NCI-H1092 treated with DMSO at 0.1 percent for 48 hours (cell line): Measurements from ENCODE around the gene GAS1.

ENCODE experiments used
- DNase-seq: peaks from one replicate; lab custom pipeline; 2025; lab: John Stamatoyannopoulos, UW

The GAS1 gene

GRCh38 chr9:86947146-86948073, at the start of gene GAS1:
Gene GAS1 (minus strand): TSS chr9:86947506. CDS start chr9:86946779, 727 bp downstream.
- DNase-seq, result peak; percentile 70

- DNase-seq, result no peak
These were observed 46.9 kb upstream of the GAS1 start for GRCh38 chr9:86994231-86994630.

GRCh38 chr9:86993830-86994229, 46.5 kb upstream of the GAS1 start:
- no peak for DNase-seq

- DNase-seq, result no peak
These were observed 43.8 kb upstream of the GAS1 start for GRCh38 chr9:86991077-86991476.

- no peak for DNase-seq
These were observed 43.0 kb upstream of the GAS1 start for GRCh38 chr9:86990290-86990689.

- no peak for DNase-seq
These were observed 40.6 kb upstream of the GAS1 start for GRCh38 chr9:86987900-86988299.

GRCh38 chr9:86985132-86985647, 37.9 kb upstream of the GAS1 start:
- DNase-seq, result no peak

GRCh38 chr9:86983620-86984259, 36.4 kb upstream of the GAS1 start:
- DNase-seq, result no peak

GRCh38 chr9:86983249-86983619, 35.9 kb upstream of the GAS1 start:
- DNase-seq, result no peak

- no peak for DNase-seq
These were observed 33.5 kb upstream of the GAS1 start for GRCh38 chr9:86980802-86981201.

- DNase-seq, result no peak
These were observed 32.4 kb upstream of the GAS1 start for GRCh38 chr9:86979657-86980056.

GRCh38 chr9:86978922-86979474, 31.7 kb upstream of the GAS1 start:
- no peak for DNase-seq

- DNase-seq, result no peak
These were observed 31.1 kb upstream of the GAS1 start for GRCh38 chr9:86978413-86978812.

- DNase-seq, result no peak
These were observed 30.0 kb upstream of the GAS1 start for GRCh38 chr9:86977205-86977835.

- no peak for DNase-seq
These were observed 28.3 kb upstream of the GAS1 start for GRCh38 chr9:86975606-86976005.

- DNase-seq, result no peak
These were observed 27.7 kb upstream of the GAS1 start for GRCh38 chr9:86975036-86975435.

GRCh38 chr9:86974421-86974820, 27.1 kb upstream of the GAS1 start:
- no peak for DNase-seq

- DNase-seq, result no peak
These were observed 24.4 kb upstream of the GAS1 start for GRCh38 chr9:86971742-86972141.

GRCh38 chr9:86968258-86968920, 21.1 kb upstream of the GAS1 start:
- DNase-seq, result no peak

GRCh38 chr9:86966852-86967511, 19.7 kb upstream of the GAS1 start:
- DNase-seq, result no peak
